Effector memory CD8-positive, alpha-beta T cell (primary cell): Measurements from ENCODE around the gene LYST.

Experiments
- ATAC-seq: fragments of 150-1000 bp; cut with Tn5 transposase; replicated peaks from 2 replicates; pipeline ENCODE4 v1.10.0; 2021; ENCODE audit warnings: mild to moderate bottlenecking, moderate library complexity
- DNase-seq, 3 experiments: peaks; one replicate each; pipeline ENCODE4 v3.0.0; 2021
- H3K27ac Mint-ChIP-seq, 2 donors: one replicate each; pipeline ENCODE4 v1.8.0; 2022; ENCODE audit warnings: mild to moderate bottlenecking in 2 of 2, mixed read lengths in 2 of 2, moderate library complexity in 2 of 2
- H3K27me3 Mint-ChIP-seq, 2 donors: one replicate each; pipeline ENCODE4 v1.8.0; 2022; ENCODE audit warnings: mixed read lengths in 2 of 2
- H3K36me3 Mint-ChIP-seq: one replicate; pipeline ENCODE4 v1.8.0; 2022; ENCODE audit warnings: mild to moderate bottlenecking, moderate library complexity, mixed read lengths; ENCODE audit not compliant: insufficient read depth
- H3K4me1 Mint-ChIP-seq, 2 donors: one replicate each; pipeline ENCODE4 v1.8.0; 2022; ENCODE audit warnings: low read depth in 2 of 2, mixed read lengths in 2 of 2
- H3K4me3 Mint-ChIP-seq, 2 donors: one replicate each; pipeline ENCODE4 v1.8.0; 2022; ENCODE audit warnings: mild to moderate bottlenecking in 2 of 2, mixed read lengths in 2 of 2, moderate library complexity in 2 of 2
- H3K9me3 Mint-ChIP-seq, 2 donors: one replicate each; pipeline ENCODE4 v1.8.0; 2022; ENCODE audit warnings: mixed read lengths in 2 of 2

The LYST gene

GRCh38 chr1:235714205-235714897 is 152.4 kb downstream of the LYST start:
- Mint-ChIP-seq H3K36me3 (peaks cover 50% of the 10 kb centered on the region), H3K9me3 (no peaks in the 10 kb centered on the region), H3K27me3 (no peaks in the 10 kb centered on the region), H3K4me1 (no peaks in the 10 kb centered on the region), H3K4me3 (no peak overlapping the region), H3K27ac (no peak overlapping the region)
- ATAC-seq (no peak), DNase-seq (no peak)

GRCh38 chr1:235712812-235713211 is 153.9 kb downstream of the LYST start:
- ATAC-seq: no peak
- Mint-ChIP-seq H3K4me3 (no peak overlapping the region), H3K27ac (no peak overlapping the region), H3K36me3 (peaks cover 48% of the 10 kb centered on the region), H3K9me3 (no peaks in the 10 kb centered on the region), H3K27me3 (no peaks in the 10 kb centered on the region), H3K4me1 (no peaks in the 10 kb centered on the region)
- DNase-seq: no peak

DNA sequence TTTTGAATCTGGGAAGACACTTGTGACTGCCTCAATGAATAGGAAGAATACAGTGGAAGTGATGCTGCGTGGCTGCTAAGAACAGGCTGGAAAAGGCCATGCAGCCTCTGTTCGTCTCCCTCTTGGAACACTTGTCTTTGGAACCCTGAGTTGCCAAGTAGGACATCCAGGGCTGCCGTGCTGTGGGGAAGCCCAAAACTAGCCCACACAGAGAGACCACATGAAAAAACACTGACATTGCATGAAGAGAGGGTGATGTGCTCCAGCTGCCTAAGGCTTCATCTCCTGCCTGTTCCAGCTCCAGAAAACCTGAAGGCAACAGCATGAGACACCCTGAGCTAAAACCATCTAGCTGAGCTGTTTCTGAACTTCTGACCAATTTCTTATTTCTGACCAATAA is 156.0 kb downstream of the LYST start:
- no peak overlapping the region for H3K27ac Mint-ChIP-seq
- ATAC-seq (no peak), DNase-seq (no peak)
- H3K4me1 Mint-ChIP-seq: no peaks in the 10 kb centered on the region
- H3K9me3 Mint-ChIP-seq: no peaks in the 10 kb centered on the region
- peaks cover 50% of the 10 kb centered on the region for H3K36me3 Mint-ChIP-seq
- no peaks in the 10 kb centered on the region for H3K27me3 Mint-ChIP-seq
- no peak overlapping the region for H3K4me3 Mint-ChIP-seq

DNA sequence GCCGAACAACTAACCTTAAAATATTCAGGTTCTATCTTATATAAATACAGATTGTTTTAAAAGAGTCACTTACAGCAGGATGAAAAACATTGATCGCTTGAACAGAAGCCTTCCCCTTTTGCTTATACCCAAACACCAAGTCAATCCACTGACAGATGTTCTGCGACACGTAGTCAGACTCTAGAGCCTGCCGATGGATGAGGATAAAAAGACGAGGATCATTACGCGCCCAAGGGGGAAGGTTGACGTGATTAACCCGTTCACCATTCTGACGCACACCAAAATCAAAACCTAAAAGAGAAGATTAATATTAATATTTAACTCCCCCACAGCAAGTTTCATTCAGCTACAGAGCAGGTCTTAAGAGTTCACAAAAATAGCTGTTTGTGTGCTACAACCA is 157.7 kb downstream of the LYST start:
- Mint-ChIP-seq H3K27ac (peak overlapping the region in 1 of 2 donors; percentile 54), H3K27me3 (no peaks in the 10 kb centered on the region), H3K9me3 (no peaks in the 10 kb centered on the region), H3K4me1 (no peaks in the 10 kb centered on the region), H3K4me3 (no peak overlapping the region), H3K36me3 (peaks cover 47% of the 10 kb centered on the region)
- no peak for DNase-seq
- no peak for ATAC-seq

- no peak for ATAC-seq
- Mint-ChIP-seq H3K4me1 (no peaks in the 10 kb centered on the region), H3K27ac (peak overlapping the region in 1 of 2 donors; percentile 54), H3K36me3 (peaks cover 47% of the 10 kb centered on the region), H3K9me3 (no peaks in the 10 kb centered on the region), H3K27me3 (no peaks in the 10 kb centered on the region), H3K4me3 (no peak overlapping the region)
- no peak for DNase-seq
These were observed 158.2 kb downstream of the LYST start for GRCh38 chr1:235708390-235708962.

GRCh38 chr1:235703506-235703905 is 163.2 kb downstream of the LYST start:
- peaks cover 0 to 2% of the 10 kb centered on the region in 2 donors for H3K4me1 Mint-ChIP-seq

GRCh38 chr1:235702412-235702811 is 164.3 kb downstream of the LYST start:
- Mint-ChIP-seq H3K27ac (no peak overlapping the region), H3K36me3 (peaks cover 52% of the 10 kb centered on the region), H3K4me3 (no peak overlapping the region), H3K9me3 (no peaks in the 10 kb centered on the region), H3K27me3 (no peaks in the 10 kb centered on the region), H3K4me1 (peaks cover 5 to 6% of the 10 kb centered on the region in 2 donors)
- ATAC-seq: no peak
- DNase-seq: no peak

More at GRCh38 chr1:235703506-235703905, 163.2 kb downstream of the LYST start:
- ATAC-seq (no peak), DNase-seq (no peak)
- Mint-ChIP-seq H3K36me3 (peaks cover 53% of the 10 kb centered on the region), H3K4me3 (no peak overlapping the region), H3K9me3 (no peaks in the 10 kb centered on the region), H3K27me3 (no peaks in the 10 kb centered on the region), H3K27ac (no peak overlapping the region)

- H3K27me3 Mint-ChIP-seq: no peaks in the 10 kb centered on the region
- peak; percentile 100 for ATAC-seq
These were observed 169.2 kb downstream of the LYST start for GRCh38 chr1:235697508-235697907.

DNA sequence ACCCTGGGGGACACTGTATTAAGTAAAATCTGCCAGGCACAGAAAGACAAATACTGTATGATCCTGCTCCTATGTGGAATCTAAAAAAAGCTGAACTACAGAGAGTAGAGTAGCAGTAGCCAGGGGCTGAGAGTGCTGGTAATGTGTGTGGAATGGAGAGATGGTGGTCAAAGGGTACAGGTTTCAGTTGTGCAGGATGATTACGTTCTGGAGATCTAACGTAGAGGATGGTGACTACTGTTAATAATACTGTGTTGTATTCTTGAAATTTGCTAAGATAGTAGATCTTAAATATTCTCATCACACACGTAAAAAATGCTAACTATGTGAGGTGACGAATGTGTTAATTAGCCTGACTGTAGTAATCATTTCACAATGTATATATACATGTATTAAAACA is 177.3 kb downstream of the LYST start:
- Mint-ChIP-seq H3K4me1 (no peaks in the 10 kb centered on the region), H3K27me3 (no peaks in the 10 kb centered on the region), H3K4me3 (no peak overlapping the region), H3K27ac (no peak overlapping the region), H3K36me3 (peaks cover 35% of the 10 kb centered on the region), H3K9me3 (no peaks in the 10 kb centered on the region)
- no peak for ATAC-seq
- no peak for DNase-seq

More at GRCh38 chr1:235697508-235697907, 169.2 kb downstream of the LYST start:
- peak in 1 of 3 experiments; percentile 5 for DNase-seq
- Mint-ChIP-seq H3K9me3 (no peaks in the 10 kb centered on the region), H3K4me1 (peaks cover 7 to 8% of the 10 kb centered on the region in 2 donors), H3K4me3 (peak overlapping the region in 1 of 2 donors; percentile 23), H3K27ac (peak overlapping the region in 1 of 2 donors; percentile 47), H3K36me3 (peaks cover 60% of the 10 kb centered on the region)

DNA sequence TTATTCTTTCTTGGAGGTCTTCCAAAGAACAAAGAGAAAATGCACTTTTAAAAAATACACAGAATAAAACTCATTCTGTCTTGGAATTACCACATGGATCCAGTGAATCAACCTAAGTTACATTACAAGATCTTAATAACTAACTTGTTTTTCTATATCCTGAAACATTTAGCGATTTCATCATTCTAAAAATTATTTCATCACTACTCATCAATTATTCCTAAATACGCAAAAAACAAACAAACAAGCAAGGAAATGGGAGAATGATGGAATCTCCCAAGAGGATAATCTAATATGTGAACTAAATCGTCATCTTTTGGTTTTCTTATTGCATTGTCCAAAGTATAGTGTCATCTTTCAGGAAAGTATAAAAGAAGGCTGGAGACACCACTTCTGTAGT is 178.6 kb downstream of the LYST start:
- Mint-ChIP-seq H3K36me3 (peaks cover 25% of the 10 kb centered on the region), H3K4me3 (no peak overlapping the region), H3K4me1 (no peaks in the 10 kb centered on the region), H3K27ac (peak overlapping the region in 1 of 2 donors; percentile 1), H3K9me3 (no peaks in the 10 kb centered on the region), H3K27me3 (no peaks in the 10 kb centered on the region)
- ATAC-seq: no peak
- DNase-seq: no peak

DNA sequence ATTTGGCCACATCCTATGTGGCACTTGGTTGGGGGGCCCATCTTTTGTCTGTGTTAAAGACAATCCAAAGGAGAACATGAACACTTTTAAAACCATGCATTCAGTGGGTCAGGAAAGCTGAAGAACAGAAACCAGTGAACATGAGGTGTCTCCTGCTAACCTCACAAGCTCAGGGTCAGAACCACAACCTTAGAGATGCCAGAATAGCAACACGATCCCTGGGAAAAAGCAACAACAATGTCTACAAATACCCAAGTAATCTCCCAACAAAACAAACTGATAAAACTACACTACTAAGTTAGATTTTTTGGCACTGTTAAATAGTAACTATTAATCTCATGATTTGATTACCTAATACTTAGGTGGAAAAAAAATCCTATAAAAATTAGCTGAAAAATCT is 183.1 kb downstream of the LYST start:
- DNase-seq (no peak), ATAC-seq (no peak)
- Mint-ChIP-seq H3K27ac (peak overlapping the region in 1 of 2 donors; percentile 39), H3K4me3 (no peak overlapping the region), H3K36me3 (peaks cover 32% of the 10 kb centered on the region), H3K4me1 (no peaks in the 10 kb centered on the region), H3K9me3 (no peaks in the 10 kb centered on the region), H3K27me3 (no peaks in the 10 kb centered on the region)

DNA sequence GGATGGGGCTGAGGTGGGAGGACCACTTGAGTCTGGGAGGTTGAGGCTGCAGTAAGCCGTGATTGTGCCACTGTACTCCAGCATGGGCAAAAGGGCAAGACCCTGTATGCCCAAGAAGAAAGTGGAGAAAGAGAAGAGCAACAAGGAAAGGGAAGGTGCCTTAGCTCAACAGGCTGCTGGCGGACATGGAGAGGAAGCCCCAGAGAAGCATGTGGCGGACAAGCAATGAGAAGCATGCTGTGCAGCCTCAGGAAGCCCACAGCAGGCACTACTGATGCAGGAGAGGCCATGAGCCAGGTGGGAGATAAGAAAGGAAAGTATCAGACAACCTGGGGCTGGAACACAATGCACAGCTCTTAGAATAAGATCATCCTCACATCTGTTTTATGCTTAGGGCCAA is 184.5 kb downstream of the LYST start:
- Mint-ChIP-seq H3K27me3 (no peaks in the 10 kb centered on the region), H3K9me3 (no peaks in the 10 kb centered on the region), H3K4me3 (no peak overlapping the region), H3K4me1 (no peaks in the 10 kb centered on the region), H3K27ac (no peak overlapping the region), H3K36me3 (peaks cover 29% of the 10 kb centered on the region)
- ATAC-seq (no peak), DNase-seq (no peak)

DNA sequence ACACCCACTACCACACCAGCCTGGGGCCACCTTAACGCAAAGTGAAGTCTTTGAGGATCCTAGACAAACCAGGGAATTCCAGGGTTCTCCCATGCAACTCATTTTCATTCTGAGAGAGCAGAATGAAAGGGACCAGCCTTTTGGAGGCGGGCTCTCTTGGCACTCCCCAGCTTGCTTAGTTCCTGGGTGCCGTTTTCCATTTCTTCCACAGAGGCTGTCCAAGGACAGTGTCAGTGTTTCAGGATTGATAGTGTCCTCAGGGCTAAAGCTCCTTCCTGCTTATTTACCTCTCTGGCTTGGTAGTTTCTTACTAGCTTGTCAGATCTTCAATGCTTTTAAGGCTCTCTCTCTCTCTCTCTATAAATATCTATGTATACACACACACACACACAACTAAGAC is 187.1 kb downstream of the LYST start:
- Mint-ChIP-seq H3K27me3 (no peaks in the 10 kb centered on the region), H3K9me3 (peaks cover 4 to 7% of the 10 kb centered on the region in 2 donors), H3K27ac (peak overlapping the region in 1 of 2 donors; percentile 72), H3K36me3 (peaks cover 35% of the 10 kb centered on the region), H3K4me1 (no peaks in the 10 kb centered on the region), H3K4me3 (no peak overlapping the region)
- ATAC-seq (no peak), DNase-seq (no peak)

GRCh38 chr1:235679005-235679404 is 187.7 kb downstream of the LYST start:
- peaks cover 39% of the 10 kb centered on the region for H3K36me3 Mint-ChIP-seq

More at GRCh38 chr1:235679005-235679404, 187.7 kb downstream of the LYST start:
- H3K4me3 Mint-ChIP-seq: no peak overlapping the region
- H3K4me1 Mint-ChIP-seq: no peaks in the 10 kb centered on the region
- ATAC-seq (no peak), DNase-seq (no peak)
- H3K27me3 Mint-ChIP-seq: no peaks in the 10 kb centered on the region
- peaks cover 4 to 7% of the 10 kb centered on the region in 2 donors for H3K9me3 Mint-ChIP-seq
- no peak overlapping the region for H3K27ac Mint-ChIP-seq
